GM12878 (cell line): ENCODE data around the gene NUP214. TPM values are rescaled to one million over a fixed set of nuclear protein-coding genes. Genes with fewer than 3 reads are reported as not detected.

ENCODE experiments used
- ATAC-seq: fragments of 200-7000 bp; cut with Tn5 transposase; 3 replicates; pipeline ENCODE4 v1.9.1; 2020; ENCODE audit warnings: mild to moderate bottlenecking, moderate library complexity
- BruUV-seq: library from RNA; stranded (reverse); fragments of 400-500 nt; replicated peaks from 2 replicates; lab custom pipeline; 2021; lab: Mats Ljungman, UMichigan
- CTCF ChIA-PET: fragments of 300-600 bp; sonication (Branson Sonifier 250); formaldehyde crosslinking; extraction: SDS; loops from one replicate; lab custom pipeline; 2021; ENCODE audit warnings: inconsistent platforms; lab: Yijun Ruan, JAX
- POLR2A ChIA-PET: fragments of 350-600 bp; formaldehyde crosslinking; extraction: SDS; loops from one replicate; lab custom pipeline; 2021; ENCODE audit warnings: inconsistent platforms; lab: Charles Lee
- RAD21 ChIA-PET: fragments of 300-600 bp; sonication (Branson Sonifier 250); formaldehyde crosslinking; loops from one replicate; lab custom pipeline; 2023; ENCODE audit warnings: antibody characterized with exemption; ENCODE audit not compliant: unreplicated experiment; lab: Charles Lee
- SMC1A ChIA-PET: fragments of 300-600 bp; sonication (Branson Sonifier 250); formaldehyde crosslinking; loops from one replicate; lab custom pipeline; 2023; ENCODE audit not compliant: unreplicated experiment, uncharacterized antibody; lab: Charles Lee
- DNase-seq: peaks from one replicate; pipeline ENCODE4 v3.0.0-alpha.2; 2011; ENCODE audit warnings: low read depth, low spot score
- FAIRE-seq: peaks from 3 replicates; lab custom pipeline; 2011; peaks lifted over from hg19 to GRCh38; lab: Jason Lieb, UNC
- H2AFZ ChIP-seq: 2 replicates; pipeline ENCODE4 v1.6.0; 2011; ENCODE audit warnings: low read depth, low read length, control low read depth; ENCODE audit not compliant: control insufficient read depth
- H3K27ac ChIP-seq: 2 replicates; pipeline ENCODE4 v1.5.1; 2011; ENCODE audit warnings: control low read depth; ENCODE audit not compliant: control insufficient read depth, insufficient read depth
- H3K27me3 ChIP-seq, 2 experiments: replicated peaks in 1 of 2; 2 replicates each; pipeline versions ENCODE4 v1.6.0 to v1.6.1; 2011; ENCODE audit warnings: low read length in 1 of 2; ENCODE audit not compliant: control insufficient read depth in 2 of 2, insufficient read depth in 2 of 2
- H3K36me3 ChIP-seq, 2 experiments: 2 replicates each; pipeline ENCODE4 v1.5.1; 2011; ENCODE audit warnings: low read length in 1 of 2; ENCODE audit not compliant: control insufficient read depth in 2 of 2, insufficient read depth in 2 of 2
- H3K4me1 ChIP-seq: 2 replicates; pipeline ENCODE4 v1.6.1; 2011; ENCODE audit warnings: mild to moderate bottlenecking, low read length, moderate library complexity, mixed read lengths; ENCODE audit not compliant: control insufficient read depth, insufficient read depth
- H3K4me2 ChIP-seq: 2 replicates; pipeline ENCODE4 v1.6.0; 2011; ENCODE audit warnings: control low read depth; ENCODE audit not compliant: control insufficient read depth, insufficient read depth
- H3K4me3 ChIP-seq: fragments of 200-600 bp; sonication (generic); 2 replicates; pipeline ENCODE4 v1.5.1; 2016
- H3K79me2 ChIP-seq: 2 replicates; pipeline ENCODE4 v1.6.0; 2011; ENCODE audit warnings: low read length; ENCODE audit not compliant: control insufficient read depth, insufficient read depth
- H3K9ac ChIP-seq: 2 replicates; pipeline ENCODE4 v1.8.0; 2011; ENCODE audit warnings: low read length, control low read depth, mixed read lengths; ENCODE audit not compliant: control insufficient read depth, insufficient read depth
- H3K9me3 ChIP-seq: replicated peaks from 3 replicates; pipeline ENCODE4 v1.5.1; 2011; ENCODE audit warnings: mild to moderate bottlenecking, low read length; ENCODE audit not compliant: control insufficient read depth, insufficient read depth
- H4K20me1 ChIP-seq: 2 replicates; pipeline ENCODE4 v1.6.0; 2011; ENCODE audit not compliant: control insufficient read depth, insufficient read depth
- EZH2 ChIP-seq: IDR thresholded peaks from 2 replicates; pipeline ENCODE4 v1.6.1; 2012; ENCODE audit warnings: low read depth, mild to moderate bottlenecking, control low read depth, inconsistent platforms, low read length, borderline replicate concordance; ENCODE audit not compliant: control insufficient read depth
- KLF5 ChIP-seq: fragments of 450-650 bp; IDR thresholded peaks from 2 replicates; pipeline ENCODE4 v1.6.1; 2014; ENCODE audit warnings: mild to moderate bottlenecking; ENCODE audit not compliant: partially characterized antibody
- POLR2A ChIP-seq: IDR thresholded peaks from 2 replicates; pipeline ENCODE4 v1.6.1; 2011; ENCODE audit warnings: low read depth, mild to moderate bottlenecking, low read length
- RCOR1 ChIP-seq: conservative IDR thresholded peaks from 2 replicates; pipeline ENCODE4 v1.6.1; 2012; ENCODE audit warnings: low read depth, low read length, improper control_type of control experiment
- SMARCA5 ChIP-seq: fragments of 450-650 bp; IDR thresholded peaks from 2 replicates; pipeline ENCODE4 v1.6.1; 2017; ENCODE audit warnings: mild to moderate bottlenecking
- ZNF592 ChIP-seq: fragments of 450-650 bp; IDR thresholded peaks from 2 replicates; pipeline ENCODE4 v1.6.1; 2017; ENCODE audit warnings: mild to moderate bottlenecking, moderate library complexity
- WGBS: methylation state at CpG from one replicate; pipeline ENCODE4 v1.1.6; 2016; ENCODE audit warnings: low lambda C conversion rate; ENCODE audit not compliant: insufficient replicate concordance, insufficient coverage; ENCODE audit errors: missing lambda C conversion rate; 5-methylcytosine and 5-hydroxymethylcytosine counted together
- in situ Hi-C: fragments of 300-500 bp; cut with MboI; formaldehyde crosslinking; loops from 9 replicates; pipeline ENCODE4 v1.14.3; 2018; ENCODE audit warnings: mixed read lengths
- intact Hi-C: fragments of 100-400 bp; cut with micrococcal nuclease; formaldehyde crosslinking; loops from one replicate; pipeline ENCODE4 v1.14.2; 2022; ENCODE audit not compliant: unreplicated experiment
- polyA plus RNA-seq, 11 experiments: library from polyadenylated mRNA; depleted of rRNA in 4 of 11; unstranded in 6 of 11; stranded (reverse) in 5 of 11; fragments of >200 nt; fragmentation: Nextera tagmentation in 4 of 11; fragmentation: Illumina TruSeq in 1 of 11; extraction: Ambion mirVana in 4 of 11; extraction: Trizol in 1 of 11; gene quantifications; 1 replicate in 1 of 11; 2 replicates in 10 of 11; pipeline versions ENCODE4 v1.2.1 to v1.2.3, GENCODE V29; 2011 to 2016; ENCODE audit warnings: inconsistent platforms in 2 of 11, missing spikeins in 2 of 11, low read depth in 1 of 11
- total RNA-seq, 4 experiments: library from RNA; depleted of rRNA in 3 of 4; stranded (reverse); fragments of >200 nt in 3 of 4; fragmentation: Illumina TruSeq in 1 of 4; extraction: Trizol in 1 of 4; gene quantifications; 2 replicates each; pipeline versions ENCODE4 v1.2.1 to v1.2.3, GENCODE V29; 2013 to 2021
- TF ChIP-seq, protein P1 (sequence below): fragments of 450-650 bp; IDR thresholded peaks from 2 replicates; pipeline ENCODE4 v1.6.1; 2014; ENCODE audit warnings: mild to moderate bottlenecking

Gene NUP214
- total and polyA plus RNA-seq, 10 of the 15 experiments (the other 5 are each of a cell fraction or from before 2014, with no cell fraction given): 11.7 to 53.8 (median 17.6) TPM

- FAIRE-seq: no peak
- no peaks in the 10 kb centered on the region for H3K79me2 ChIP-seq
- no peaks in the 10 kb centered on the region for H3K27me3 ChIP-seq
- H3K4me1 ChIP-seq: peaks cover 17% of the 10 kb centered on the region
- ChIA-PET CTCF (interaction anchor here (1.3 kb wide), 1 partner anchor 41 kb away, joined by 3 read pairs; no protein-coding TSS in a partner anchor), POLR2A (interaction anchor here (1.7 kb wide), 1 partner anchor 19 kb away, joined by 6 read pairs; no protein-coding TSS in a partner anchor), SMC1A (interaction anchor here (0.9 kb wide), 1 partner anchor 13 kb away, joined by 3 read pairs; no protein-coding TSS in a partner anchor), RAD21 (no interaction called here)
- no peak overlapping the region for H3K4me3 ChIP-seq
- no TSS peak for BruUV-seq
- DNase-seq: no peak
- TF ChIP-seq SMARCA5: no peak
- TF ChIP-seq RCOR1: no peak
- TF ChIP-seq POLR2A: 0 out of 2 replicates have a peak, but pooled peaks have one; percentile 26
- TF ChIP-seq ZNF592: no peak
- no peak for TF ChIP-seq EZH2
- no peak for TF ChIP-seq KLF5
- TF ChIP-seq, protein P1, sequence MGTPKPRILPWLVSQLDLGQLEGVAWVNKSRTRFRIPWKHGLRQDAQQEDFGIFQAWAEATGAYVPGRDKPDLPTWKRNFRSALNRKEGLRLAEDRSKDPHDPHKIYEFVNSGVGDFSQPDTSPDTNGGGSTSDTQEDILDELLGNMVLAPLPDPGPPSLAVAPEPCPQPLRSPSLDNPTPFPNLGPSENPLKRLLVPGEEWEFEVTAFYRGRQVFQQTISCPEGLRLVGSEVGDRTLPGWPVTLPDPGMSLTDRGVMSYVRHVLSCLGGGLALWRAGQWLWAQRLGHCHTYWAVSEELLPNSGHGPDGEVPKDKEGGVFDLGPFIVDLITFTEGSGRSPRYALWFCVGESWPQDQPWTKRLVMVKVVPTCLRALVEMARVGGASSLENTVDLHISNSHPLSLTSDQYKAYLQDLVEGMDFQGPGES: no peak
- H3K36me3 ChIP-seq: peaks cover 10 to 16% of the 10 kb centered on the region in 2 experiments
- no peak overlapping the region for H3K9ac ChIP-seq
- H4K20me1 ChIP-seq: no peaks in the 10 kb centered on the region
- H3K27ac ChIP-seq: no peak overlapping the region
- intact Hi-C loops: loop anchor here (5.0 kb wide), 1 partner anchor 102 kb away; no protein-coding TSS in a partner anchor
- H3K4me2 ChIP-seq: no peak overlapping the region
- no peak overlapping the region for H2AFZ ChIP-seq
- WGBS: 95% methylated on average over 16 of the region's 16 CpGs
- in situ Hi-C loops: no loop called here
- no peaks in the 10 kb centered on the region for H3K9me3 ChIP-seq
- ATAC-seq: no peak
Measured at GRCh38 chr9:131234799-131235479, 109.6 kb downstream of the NUP214 start.
